WTC11 (cell line): ENCODE results near the gene SKAP1. TPM values are rescaled to one million over a fixed set of nuclear protein-coding genes. Genes with fewer than 3 reads are reported as not detected.

Experiments
- ATAC-seq: fragments of 200-7000 bp; cut with Tn5 transposase; 2 replicates; pipeline ENCODE4 v1.10.0; 2021; ENCODE audit warnings: mild to moderate bottlenecking, moderate library complexity
- CTCF ChIA-PET: fragments of 300-600 bp; sonication (Branson Sonifier 250); formaldehyde crosslinking; loops from one replicate; lab custom pipeline; 2021; ENCODE audit warnings: antibody characterized with exemption; lab: Charles Lee
- POLR2A ChIA-PET: fragments of 350-600 bp; sonication (Branson Sonifier 250); formaldehyde crosslinking; loops from one replicate; lab custom pipeline; 2021; ENCODE audit warnings: antibody characterized with exemption; lab: Charles Lee
- DNase-seq: peaks from one replicate; pipeline ENCODE4 v3.0.0; 2021; ENCODE audit warnings: low spot score
- H3K27ac Mint-ChIP-seq: 2 replicates; pipeline ENCODE4 v1.8.0; 2021; ENCODE audit warnings: mixed read lengths
- H3K27me3 Mint-ChIP-seq: 2 replicates; pipeline ENCODE4 v1.8.0; 2021; ENCODE audit warnings: low read depth, mild to moderate bottlenecking, moderate library complexity, mixed read lengths
- H3K36me3 Mint-ChIP-seq: 2 replicates; pipeline ENCODE4 v1.8.0; 2021; ENCODE audit warnings: mixed read lengths
- H3K4me1 Mint-ChIP-seq: 2 replicates; pipeline ENCODE4 v1.8.0; 2022; ENCODE audit warnings: mixed read lengths
- H3K4me3 Mint-ChIP-seq: 2 replicates; pipeline ENCODE4 v1.8.0; 2021; ENCODE audit warnings: mild to moderate bottlenecking, moderate library complexity, mixed read lengths
- H3K9me3 Mint-ChIP-seq: 2 replicates; pipeline ENCODE4 v1.8.0; 2021; ENCODE audit warnings: mixed read lengths
- AFF4 ChIP-seq: sonication (generic); formaldehyde crosslinking; IDR thresholded peaks from 2 replicates; pipeline ENCODE4 v1.8.1; 2023; ENCODE audit warnings: mild to moderate bottlenecking, missing genetic modification reagents, borderline replicate concordance
- CTCF ChIP-seq: fragments of 200-600 bp; IDR thresholded peaks from 2 replicates; pipeline ENCODE4 v1.8.0; 2022; ENCODE audit warnings: antibody characterized with exemption
- E2F1 ChIP-seq: sonication (generic); formaldehyde crosslinking; IDR thresholded peaks from 2 replicates; pipeline ENCODE4 v1.8.0; 2022; ENCODE audit warnings: mild to moderate bottlenecking, missing genetic modification reagents
- ELF4 ChIP-seq: sonication (generic); formaldehyde crosslinking; IDR thresholded peaks from 2 replicates; pipeline ENCODE4 v1.8.1; 2022; ENCODE audit warnings: low read depth, mild to moderate bottlenecking, moderate library complexity, missing genetic modification reagents
- EMX1 ChIP-seq: fragments of 250-450 bp; sonication (Bioruptor Pico); IDR thresholded peaks from 2 replicates; pipeline ENCODE4 v1.8.0; 2021; ENCODE audit warnings: mild to moderate bottlenecking
- ETV6 ChIP-seq: sonication (generic); formaldehyde crosslinking; IDR thresholded peaks from 2 replicates; pipeline ENCODE4 v1.8.1; 2022; ENCODE audit warnings: mild to moderate bottlenecking, missing genetic modification reagents
- FOXK1 ChIP-seq: sonication (generic); formaldehyde crosslinking; IDR thresholded peaks from 2 replicates; pipeline ENCODE4 v1.8.0; 2022; ENCODE audit warnings: mild to moderate bottlenecking, moderate library complexity, missing genetic modification reagents
- GABPB1 ChIP-seq: sonication (generic); formaldehyde crosslinking; IDR thresholded peaks from 2 replicates; pipeline ENCODE4 v1.8.1; 2023; ENCODE audit warnings: mild to moderate bottlenecking, missing genetic modification reagents
- GTF2I ChIP-seq: fragments of 250-450 bp; sonication (Bioruptor Pico); conservative IDR thresholded peaks from 2 replicates; pipeline ENCODE4 v1.4.0; 2021; ENCODE audit warnings: mild to moderate bottlenecking
- HMGXB4 ChIP-seq: sonication (generic); formaldehyde crosslinking; IDR thresholded peaks from 2 replicates; pipeline ENCODE4 v1.8.1; 2023; ENCODE audit warnings: mild to moderate bottlenecking, moderate library complexity, missing genetic modification reagents
- MAX ChIP-seq: sonication (generic); formaldehyde crosslinking; IDR thresholded peaks from 2 replicates; pipeline ENCODE4 v1.8.0; 2022; ENCODE audit warnings: mild to moderate bottlenecking, missing genetic modification reagents
- NFE2L1 ChIP-seq: sonication (generic); formaldehyde crosslinking; IDR thresholded peaks from 2 replicates; pipeline ENCODE4 v1.8.1; 2023; ENCODE audit warnings: missing genetic modification reagents
- NFYB ChIP-seq: sonication (generic); formaldehyde crosslinking; conservative IDR thresholded peaks from 2 replicates; pipeline ENCODE4 v1.8.0; 2022; ENCODE audit warnings: low read depth, missing genetic modification reagents
- NR3C1 ChIP-seq: sonication (generic); formaldehyde crosslinking; conservative IDR thresholded peaks from 2 replicates; pipeline ENCODE4 v1.8.1; 2023; ENCODE audit warnings: low read depth, mild to moderate bottlenecking, missing genetic modification reagents
- OVOL2 ChIP-seq: fragments of 250-450 bp; sonication (Bioruptor Pico); IDR thresholded peaks from 2 replicates; pipeline ENCODE4 v1.9.0; 2021; ENCODE audit warnings: mild to moderate bottlenecking, borderline replicate concordance
- SOX15 ChIP-seq: fragments of 250-450 bp; sonication (Bioruptor Pico); IDR thresholded peaks from 2 replicates; pipeline ENCODE4 v1.9.0; 2021; ENCODE audit warnings: mild to moderate bottlenecking
- TEAD4 ChIP-seq: sonication (generic); formaldehyde crosslinking; IDR thresholded peaks from 2 replicates; pipeline ENCODE4 v1.8.0; 2022; ENCODE audit warnings: mild to moderate bottlenecking, missing genetic modification reagents
- ZBTB43 ChIP-seq: sonication (generic); formaldehyde crosslinking; IDR thresholded peaks from 2 replicates; pipeline ENCODE4 v1.8.1; 2023; ENCODE audit warnings: mild to moderate bottlenecking, missing genetic modification reagents
- ZMAT4 ChIP-seq: fragments of 250-450 bp; sonication (Bioruptor Pico); IDR thresholded peaks from 2 replicates; pipeline ENCODE4 v1.9.0; 2021; ENCODE audit warnings: mild to moderate bottlenecking
- ZNF512 ChIP-seq: sonication (generic); formaldehyde crosslinking; IDR thresholded peaks from 2 replicates; pipeline ENCODE4 v1.8.1; 2022; ENCODE audit warnings: missing genetic modification reagents, borderline replicate concordance
- ZNF671 ChIP-seq: fragments of 250-450 bp; sonication (Bioruptor Pico); IDR thresholded peaks from 2 replicates; pipeline ENCODE4 v1.8.0; 2021; ENCODE audit warnings: mild to moderate bottlenecking
- total RNA-seq: library from RNA; stranded (reverse); gene quantifications from 3 replicates; pipeline ENCODE4 v1.2.3, GENCODE V29; 2021

The SKAP1 gene
- total RNA-seq, 1 experiment from 2014 or later, result not detected

- CTCF ChIA-PET, result interaction anchor here (0.8 to 5.2 kb wide), 7 partner anchors 14 to 188 kb away, joined by 3 to 78 read pairs (median 7); no protein-coding TSS in a partner anchor
- Mint-ChIP-seq H3K9me3 (no peaks in the 10 kb centered on the region), H3K27me3 (peaks cover 25% of the 10 kb centered on the region), H3K4me3 (no peak overlapping the region), H3K36me3 (no peaks in the 10 kb centered on the region), H3K4me1 (no peaks in the 10 kb centered on the region), H3K27ac (no peak overlapping the region)
- no peak for ATAC-seq
- DNase-seq, result no peak
- TF ChIP-seq ZBTB43 (CRISPR knock-in tag), result no peak
- no peak for TF ChIP-seq EMX1 (CRISPR knock-in tag)
- TF ChIP-seq SOX15 (CRISPR knock-in tag), result no peak
- TF ChIP-seq ELF4 (CRISPR knock-in tag), result no peak
- no peak for TF ChIP-seq ZNF512
- TF ChIP-seq HMGXB4 (CRISPR knock-in tag), result no peak
- TF ChIP-seq AFF4 (CRISPR knock-in tag), result no peak
- TF ChIP-seq E2F1 (CRISPR knock-in tag), result no peak
- no peak for TF ChIP-seq ETV6 (CRISPR knock-in tag)
- no peak for TF ChIP-seq GABPB1 (CRISPR knock-in tag)
- TF ChIP-seq GTF2I (CRISPR knock-in tag), result no peak
- POLR2A ChIA-PET, result interaction anchor here (0.6 kb wide), 1 partner anchor 278 kb away, joined by 4 read pairs; no protein-coding TSS in a partner anchor
Measured at GRCh38 chr17:48213797-48214196, 216.2 kb downstream of the SKAP1 start.

- DNase-seq (no peak), ATAC-seq (no peak)
- CTCF ChIA-PET, result interaction anchor here (1.3 kb wide), 1 partner anchor 17 kb away, joined by 3 read pairs; no protein-coding TSS in a partner anchor
- H3K9me3 Mint-ChIP-seq, result no peaks in the 10 kb centered on the region
- no peak overlapping the region for H3K4me3 Mint-ChIP-seq
- no peaks in the 10 kb centered on the region for H3K4me1 Mint-ChIP-seq
- no peaks in the 10 kb centered on the region for H3K36me3 Mint-ChIP-seq
- POLR2A ChIA-PET, result no interaction called here
- H3K27me3 Mint-ChIP-seq, result peaks cover 12% of the 10 kb centered on the region
- no peak overlapping the region for H3K27ac Mint-ChIP-seq
- no peak for TF ChIP-seq OVOL2 (CRISPR knock-in tag)
- no peak for TF ChIP-seq E2F1 (CRISPR knock-in tag)
- TF ChIP-seq FOXK1, result no peak
- no peak for TF ChIP-seq NR3C1 (CRISPR knock-in tag)
- no peak for TF ChIP-seq TEAD4
- no peak for TF ChIP-seq NFE2L1
- no peak for TF ChIP-seq NFYB (CRISPR knock-in tag)
- TF ChIP-seq SOX15 (CRISPR knock-in tag), result no peak
- no peak for TF ChIP-seq CTCF
- TF ChIP-seq ZNF671 (CRISPR knock-in tag), result no peak
- TF ChIP-seq MAX (CRISPR knock-in tag), result no peak
- no peak for TF ChIP-seq ZMAT4 (CRISPR knock-in tag)
Measured at GRCh38 chr17:48211787-48212186, 218.2 kb downstream of the SKAP1 start.
